Suppressor macrophage treated with lipopolysaccharide for 4 hours (primary cell): ENCODE data around the gene RNF25.

Experiments used
- DNase-seq: peaks from one replicate; pipeline ENCODE4 v3.0.0-alpha.2; 2020

The RNF25 gene

GRCh38 chr2:218679119-218679518 lies 7.3 kb upstream of the RNF25 start:
- peak; percentile 93 for DNase-seq

GRCh38 chr2:218671097-218671653 lies 627 bp downstream of the RNF25 start:
- DNase-seq, result no peak

GRCh38 chr2:218664653-218665052 lies 7.1 kb downstream of the RNF25 start:
- DNase-seq, result no peak

- no peak for DNase-seq
Measured at GRCh38 chr2:218663901-218664300, 7.9 kb downstream of the RNF25 start.

GRCh38 chr2:218662827-218663226 lies 9.0 kb downstream of the RNF25 start:
- no peak for DNase-seq

- no peak for DNase-seq
Measured at GRCh38 chr2:218662377-218662776, 9.4 kb downstream of the RNF25 start.

- no peak for DNase-seq
Measured at GRCh38 chr2:218659988-218660358, 11.8 kb downstream of the RNF25 start.

GRCh38 chr2:218659258-218659987 lies 12.4 kb downstream of the RNF25 start, which contains the start of the genes BCS1L and ZNF142:
Gene BCS1L, plus strand, starts transcription at chr2:218659683. Its CDS starts 1,305 bp downstream, at chr2:218660988.
Gene ZNF142, minus strand, starts transcription at chr2:218659623. Its CDS starts 3,194 bp downstream, at chr2:218656429.
- DNase-seq, result peak; percentile 79

- peak; percentile 52 for DNase-seq
Measured at GRCh38 chr2:218658671-218659257, 13.0 kb downstream of the RNF25 start.

- no peak for DNase-seq
Measured at GRCh38 chr2:218655751-218656150, 16.1 kb downstream of the RNF25 start.

GRCh38 chr2:218648787-218649100 lies 23.1 kb downstream of the RNF25 start:
- DNase-seq, result no peak

GRCh38 chr2:218648088-218648786 lies 23.6 kb downstream of the RNF25 start:
- DNase-seq, result peak; percentile 70

GRCh38 chr2:218645126-218645525 lies 26.7 kb downstream of the RNF25 start:
- DNase-seq, result no peak

- no peak for DNase-seq
Measured at GRCh38 chr2:218644721-218645120, 27.1 kb downstream of the RNF25 start.

- DNase-seq, result no peak
Measured at GRCh38 chr2:218643751-218644310, 28.0 kb downstream of the RNF25 start.

GRCh38 chr2:218642786-218643185 lies 29.0 kb downstream of the RNF25 start:
- no peak for DNase-seq

GRCh38 chr2:218642121-218642656 lies 29.6 kb downstream of the RNF25 start:
- DNase-seq, result no peak

GRCh38 chr2:218638372-218638771 lies 33.4 kb downstream of the RNF25 start:
- no peak for DNase-seq

- no peak for DNase-seq
Measured at GRCh38 chr2:218635719-218636118, 36.1 kb downstream of the RNF25 start.

GRCh38 chr2:218631837-218632236 lies 40.0 kb downstream of the RNF25 start:
- no peak for DNase-seq

GRCh38 chr2:218627939-218628338 lies 43.9 kb downstream of the RNF25 start:
- no peak for DNase-seq

GRCh38 chr2:218626369-218626768 lies 45.4 kb downstream of the RNF25 start:
- DNase-seq, result no peak

- DNase-seq, result peak; percentile 28
Measured at GRCh38 chr2:218623366-218623705, 48.5 kb downstream of the RNF25 start.
